Calu3 (cell line): ENCODE measurements around the gene SCAPER. TPM values are rescaled to one million over a fixed set of nuclear protein-coding genes. Genes with fewer than 3 reads are reported as not detected.

ENCODE experiments used
- BruUV-seq: library from RNA; stranded (reverse); fragments of 400-500 nt; replicated peaks from 2 replicates; lab custom pipeline; 2021; lab: Mats Ljungman, UMichigan
- CTCF ChIA-PET: fragments of 300-600 bp; sonication (Branson Sonifier 250); formaldehyde crosslinking; loops from one replicate; lab custom pipeline; 2022; ENCODE audit warnings: antibody characterized with exemption; lab: Charles Lee
- DNase-seq: peaks from one replicate; pipeline ENCODE4 v3.0.0; 2022
- H3K27ac Mint-ChIP-seq: one replicate; pipeline ENCODE4 v1.8.0; 2022; ENCODE audit warnings: mixed read lengths; ENCODE audit not compliant: unreplicated experiment
- H3K27me3 Mint-ChIP-seq: one replicate; pipeline ENCODE4 v1.8.0; 2022; ENCODE audit warnings: mixed read lengths; ENCODE audit not compliant: unreplicated experiment
- H3K36me3 Mint-ChIP-seq: one replicate; pipeline ENCODE4 v1.8.0; 2022; ENCODE audit warnings: mild to moderate bottlenecking, moderate library complexity, mixed read lengths; ENCODE audit not compliant: insufficient read depth, unreplicated experiment
- H3K4me1 Mint-ChIP-seq: one replicate; pipeline ENCODE4 v1.8.0; 2022; ENCODE audit warnings: mild to moderate bottlenecking, low read depth, mixed read lengths; ENCODE audit not compliant: unreplicated experiment
- H3K4me3 Mint-ChIP-seq: one replicate; pipeline ENCODE4 v1.8.0; 2022; ENCODE audit warnings: mild to moderate bottlenecking, low read depth, moderate library complexity, mixed read lengths; ENCODE audit not compliant: unreplicated experiment
- H3K9me3 Mint-ChIP-seq: one replicate; pipeline ENCODE4 v1.8.0; 2022; ENCODE audit warnings: low read depth, mixed read lengths; ENCODE audit not compliant: unreplicated experiment
- CTCF ChIP-seq: fragments of 200-600 bp; IDR thresholded peaks from one replicate; pipeline ENCODE4 v1.8.0; 2022; ENCODE audit warnings: antibody characterized with exemption; ENCODE audit not compliant: unreplicated experiment
- intact Hi-C: fragments of 100-400 bp; cut with micrococcal nuclease; formaldehyde crosslinking; loops from one replicate; pipeline ENCODE4 v1.10.0; 2022; ENCODE audit not compliant: unreplicated experiment
- total RNA-seq: library from RNA; stranded (reverse); gene quantifications from 2 replicates; pipeline ENCODE4 v1.2.3, GENCODE V29; 2022

Gene SCAPER
- total RNA-seq, 1 experiment from 2014 or later: 34.8 TPM

DNA sequence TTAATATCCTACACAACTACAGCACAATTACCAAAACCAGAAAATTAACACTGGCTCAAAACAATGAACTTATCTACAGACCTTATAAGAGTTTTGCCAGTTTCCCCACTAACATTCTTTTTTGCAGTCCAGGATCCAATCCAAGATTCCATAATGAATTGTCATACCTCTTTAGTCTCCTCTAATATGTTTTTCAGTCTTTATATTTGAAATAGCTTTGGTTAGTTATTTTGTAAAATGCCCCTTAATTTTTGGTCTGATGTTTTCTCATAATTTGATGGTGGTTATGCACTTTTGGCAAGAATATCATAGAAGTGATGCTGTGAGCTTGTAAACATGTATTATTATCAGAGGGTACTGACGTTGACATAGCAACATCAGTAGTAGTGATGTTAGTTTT is 444.3 kb downstream of the SCAPER start:
- no peak for DNase-seq
- no peak for TF ChIP-seq CTCF
- H3K4me3 Mint-ChIP-seq: no peak overlapping the region
- H3K9me3 Mint-ChIP-seq: no peaks in the 10 kb centered on the region
- no peaks in the 10 kb centered on the region for H3K36me3 Mint-ChIP-seq
- CTCF ChIA-PET: no interaction called here
- H3K27ac Mint-ChIP-seq: no peak overlapping the region
- no TSS peak for BruUV-seq
- H3K27me3 Mint-ChIP-seq: no peaks in the 10 kb centered on the region
- intact Hi-C loops: no loop called here
- H3K4me1 Mint-ChIP-seq: no peaks in the 10 kb centered on the region

DNA sequence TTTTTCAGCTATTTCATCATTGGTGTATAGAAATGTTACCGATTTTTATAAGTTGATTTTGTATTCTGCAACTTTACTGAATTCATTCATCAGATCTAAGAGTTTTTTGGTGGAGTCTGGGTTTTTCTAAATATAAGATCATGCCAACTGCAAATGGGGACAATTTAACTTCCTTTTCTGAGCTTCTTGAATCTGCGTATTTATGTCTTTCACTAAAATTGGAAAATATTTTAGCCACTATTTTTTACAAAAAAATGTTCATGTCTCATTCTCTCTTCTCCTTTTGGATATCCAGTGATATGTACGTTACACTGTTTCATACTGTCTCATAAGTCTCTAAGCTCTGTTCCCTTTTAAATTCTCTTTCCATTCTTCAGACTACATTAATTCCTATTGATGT is 444.8 kb downstream of the SCAPER start:
- no peak for TF ChIP-seq CTCF
- no TSS peak for BruUV-seq
- no peak for DNase-seq
- Mint-ChIP-seq H3K4me1 (no peaks in the 10 kb centered on the region), H3K36me3 (no peaks in the 10 kb centered on the region), H3K27me3 (no peaks in the 10 kb centered on the region), H3K4me3 (no peak overlapping the region), H3K27ac (no peak overlapping the region), H3K9me3 (no peaks in the 10 kb centered on the region)
- CTCF ChIA-PET: no interaction called here
- intact Hi-C loops: no loop called here

DNA sequence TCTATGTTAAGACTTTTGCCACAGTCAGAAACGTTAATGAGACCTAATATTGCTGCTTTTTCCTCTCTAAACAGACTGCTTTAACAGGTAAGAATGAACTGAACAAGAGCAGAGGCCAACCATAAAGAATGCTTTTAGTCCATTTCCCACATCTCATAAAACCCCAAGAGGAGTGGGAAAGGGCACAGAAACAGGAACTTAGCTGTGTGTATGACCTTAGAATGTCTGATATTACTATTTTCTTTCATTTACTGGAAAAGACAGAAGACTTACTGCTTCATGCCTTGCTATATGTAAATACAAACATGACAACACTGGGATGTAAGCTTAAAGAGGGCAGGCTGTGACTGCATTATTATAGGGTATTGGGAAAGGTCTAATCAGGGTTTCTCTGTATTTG is 453.6 kb downstream of the SCAPER start:
- no peak for TF ChIP-seq CTCF
- Mint-ChIP-seq H3K36me3 (no peaks in the 10 kb centered on the region), H3K27me3 (no peaks in the 10 kb centered on the region), H3K4me1 (no peaks in the 10 kb centered on the region), H3K9me3 (no peaks in the 10 kb centered on the region), H3K4me3 (no peak overlapping the region), H3K27ac (no peak overlapping the region)
- intact Hi-C loops: no loop called here
- CTCF ChIA-PET: interaction anchor here (0.6 kb wide), 1 partner anchor 1544 kb away, joined by 4 read pairs; no protein-coding TSS in a partner anchor
- no TSS peak for BruUV-seq
- no peak for DNase-seq

DNA sequence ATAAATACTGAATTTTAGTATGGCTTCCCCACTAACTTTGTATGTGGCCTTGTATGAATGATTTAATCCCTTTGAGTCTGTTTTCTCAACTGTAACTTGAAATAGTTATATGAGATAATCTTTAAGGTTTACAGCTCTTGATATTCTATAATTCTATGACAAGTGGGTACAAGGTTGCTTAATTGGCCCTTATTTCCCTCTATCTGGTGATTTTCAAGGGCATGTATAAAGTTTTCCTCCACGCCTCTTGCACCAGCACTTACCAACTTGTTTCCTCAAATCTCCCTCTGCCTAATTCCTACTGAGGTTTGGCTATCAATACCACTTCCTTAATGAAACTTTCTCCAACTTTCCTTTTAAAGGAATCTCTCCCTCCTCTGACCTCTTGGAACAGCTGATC is 455.7 kb downstream of the SCAPER start:
- CTCF ChIA-PET: no interaction called here
- no peaks in the 10 kb centered on the region for H3K27me3 Mint-ChIP-seq
- no peaks in the 10 kb centered on the region for H3K4me1 Mint-ChIP-seq
- no peaks in the 10 kb centered on the region for H3K36me3 Mint-ChIP-seq
- no peaks in the 10 kb centered on the region for H3K9me3 Mint-ChIP-seq
- no peak overlapping the region for H3K27ac Mint-ChIP-seq
- no peak overlapping the region for H3K4me3 Mint-ChIP-seq
- no TSS peak for BruUV-seq
- no peak for DNase-seq
- no peak for TF ChIP-seq CTCF
- intact Hi-C loops: no loop called here
